GM18858 (cell line): ENCODE data around the gene RRP8.

Experiments
- ATAC-seq: cut with Tn5 transposase; IDR thresholded peaks from one replicate; pipeline ENCODE4 v1.9.1; 2021; ENCODE audit not compliant: unreplicated experiment

RRP8 gene

DNA sequence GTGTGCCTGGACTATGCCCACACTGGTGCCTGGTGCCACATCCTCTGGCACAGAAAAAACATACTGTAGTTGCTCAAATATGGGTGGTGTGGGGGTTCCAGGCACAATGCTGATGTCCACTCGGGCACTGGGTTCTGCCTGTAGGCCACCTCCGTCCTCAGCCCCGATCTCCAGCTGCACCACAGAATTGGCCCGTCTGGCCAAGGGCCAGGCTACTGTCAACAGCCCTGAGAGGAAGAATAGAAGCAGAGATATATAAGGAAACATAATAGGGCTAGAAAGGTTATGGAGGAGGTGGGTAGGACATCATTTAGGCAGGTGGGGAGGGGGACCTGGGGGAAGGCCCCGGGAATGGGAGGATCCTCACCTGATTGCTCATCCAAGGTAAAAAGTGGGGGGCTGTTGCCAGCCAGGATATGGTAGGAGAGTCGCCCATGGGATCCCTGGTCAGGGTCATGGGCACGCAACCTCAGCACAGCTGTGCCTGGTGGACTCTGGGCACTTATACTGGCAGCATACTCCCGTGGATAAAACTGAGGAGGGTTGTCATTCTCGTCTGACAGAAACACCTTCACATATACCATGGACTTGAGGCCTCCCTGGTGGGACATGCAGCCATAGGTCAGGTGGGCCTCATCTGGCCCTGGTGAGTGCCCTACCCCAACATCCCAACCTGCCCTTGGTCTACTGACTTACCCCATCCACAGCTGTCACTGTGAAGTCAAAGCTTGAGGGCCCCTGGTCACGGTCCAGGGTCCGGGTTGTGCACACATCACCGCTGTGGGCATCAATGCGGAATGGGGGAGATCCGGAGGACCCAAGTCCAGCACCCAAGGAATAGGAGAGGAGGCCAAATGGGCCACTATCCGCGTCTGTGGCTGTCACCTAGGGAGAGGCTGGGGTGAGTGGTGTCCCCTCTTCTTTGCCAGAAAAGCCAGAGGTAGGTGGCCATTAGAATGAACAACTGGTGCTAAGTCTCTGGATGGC is 30.3 kb upstream of the RRP8 start:
- ATAC-seq, result no peak

DNA sequence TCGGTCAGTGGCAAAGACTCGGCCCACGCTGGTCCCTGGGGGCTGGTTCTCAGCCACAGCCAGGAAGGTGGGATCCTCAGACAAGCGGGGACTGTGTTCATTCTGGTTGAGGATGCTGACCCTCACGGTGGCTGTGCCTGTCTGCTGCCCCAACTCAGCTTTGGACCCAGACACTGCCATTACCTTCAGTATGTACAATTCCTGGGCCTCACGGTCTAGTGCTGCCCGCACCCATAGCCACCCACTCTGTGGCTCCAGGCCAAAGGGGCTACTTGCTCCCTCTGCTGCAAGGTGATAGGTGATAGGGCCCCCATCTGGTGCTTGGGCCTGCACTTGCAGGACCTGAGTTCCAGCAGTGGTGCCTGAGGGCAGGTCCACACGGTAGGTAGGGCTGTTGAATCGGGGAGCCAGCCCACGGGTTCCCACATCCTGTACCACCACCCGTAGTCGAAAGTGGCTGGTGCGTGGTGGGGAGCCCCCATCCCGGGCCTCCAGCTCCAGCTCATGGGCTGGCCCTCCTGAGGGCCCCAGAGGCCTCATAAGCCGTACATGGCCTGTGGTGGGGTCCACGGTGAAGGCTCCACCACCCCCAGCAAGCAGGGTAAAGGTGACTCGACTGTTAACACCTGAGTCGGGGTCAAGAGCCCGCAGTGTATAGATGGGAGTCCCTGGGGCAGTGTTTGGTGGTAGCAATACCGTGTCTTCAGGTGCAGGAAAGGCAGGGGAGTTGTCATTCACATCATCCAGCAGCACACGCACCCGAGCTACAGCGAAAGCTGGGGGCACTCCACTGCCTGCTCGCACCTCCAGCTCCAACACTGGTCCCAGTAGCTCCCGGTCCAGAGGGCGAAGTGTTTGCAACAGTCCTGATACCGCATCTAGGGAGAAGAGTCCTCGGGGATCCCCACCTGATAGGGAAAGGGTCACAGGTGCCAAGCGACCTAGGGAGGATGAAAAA is 29.0 kb upstream of the RRP8 start:
- no peak for ATAC-seq

- no peak for ATAC-seq
These were observed 28.0 kb upstream of the RRP8 start for GRCh38 chr11:6631361-6631890.

GRCh38 chr11:6630632-6631291 is 27.3 kb upstream of the RRP8 start:
- no peak for ATAC-seq

DNA sequence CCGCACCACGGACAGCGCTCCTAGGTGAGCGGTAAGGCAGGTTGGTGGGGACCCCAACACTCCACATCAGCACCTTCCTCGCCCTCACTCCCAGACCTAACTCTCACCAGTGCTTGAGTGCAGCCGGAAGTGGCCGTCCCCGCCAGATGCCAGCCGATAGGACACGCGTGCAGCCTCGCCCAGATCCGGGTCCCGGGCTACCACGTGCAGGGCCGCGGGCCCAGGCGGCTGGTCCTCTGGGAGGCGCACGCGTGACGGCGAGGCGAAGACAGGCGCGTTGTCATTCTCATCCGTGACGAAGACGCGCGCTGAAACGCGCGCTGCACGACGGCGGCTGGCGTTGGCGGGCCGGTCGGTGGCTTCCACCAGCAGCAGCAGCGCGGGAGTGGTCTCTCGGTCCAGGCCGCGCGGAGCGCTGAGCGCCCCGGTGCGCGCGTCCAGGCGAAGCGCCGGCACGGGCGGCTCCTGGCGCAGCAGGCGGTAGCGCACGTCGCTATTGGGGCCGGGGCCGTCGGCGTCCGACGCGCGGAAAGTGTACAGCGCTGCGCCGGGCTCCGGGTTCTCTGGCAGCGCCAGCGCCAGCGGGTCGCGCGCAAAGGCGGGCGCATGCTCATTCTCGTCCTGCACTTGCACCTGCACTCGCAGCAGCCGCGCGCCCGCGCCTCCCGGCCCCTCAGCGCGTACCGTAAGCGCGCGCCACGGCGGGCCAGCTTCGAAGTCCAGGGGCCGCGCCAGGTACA is 26.6 kb upstream of the RRP8 start:
- ATAC-seq, result no peak

DNA sequence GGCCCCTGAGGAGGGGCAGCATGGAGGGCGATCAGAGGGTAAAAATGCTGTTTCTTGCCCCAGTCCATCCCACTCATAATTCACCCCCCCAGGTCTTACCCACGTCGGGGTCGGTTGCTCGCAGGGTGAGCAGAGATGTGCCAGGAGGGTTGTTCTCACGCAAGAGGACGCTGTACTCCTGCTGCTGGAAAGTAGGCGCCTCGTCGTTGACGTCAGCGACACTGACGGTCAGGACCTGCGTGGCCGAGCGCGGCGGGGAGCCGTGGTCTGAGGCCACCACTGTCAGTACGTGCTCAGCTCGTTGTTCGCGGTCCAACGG is 26.1 kb upstream of the RRP8 start:
- no peak for ATAC-seq

- no peak for ATAC-seq
These were observed 25.1 kb upstream of the RRP8 start for GRCh38 chr11:6628526-6628925.

DNA sequence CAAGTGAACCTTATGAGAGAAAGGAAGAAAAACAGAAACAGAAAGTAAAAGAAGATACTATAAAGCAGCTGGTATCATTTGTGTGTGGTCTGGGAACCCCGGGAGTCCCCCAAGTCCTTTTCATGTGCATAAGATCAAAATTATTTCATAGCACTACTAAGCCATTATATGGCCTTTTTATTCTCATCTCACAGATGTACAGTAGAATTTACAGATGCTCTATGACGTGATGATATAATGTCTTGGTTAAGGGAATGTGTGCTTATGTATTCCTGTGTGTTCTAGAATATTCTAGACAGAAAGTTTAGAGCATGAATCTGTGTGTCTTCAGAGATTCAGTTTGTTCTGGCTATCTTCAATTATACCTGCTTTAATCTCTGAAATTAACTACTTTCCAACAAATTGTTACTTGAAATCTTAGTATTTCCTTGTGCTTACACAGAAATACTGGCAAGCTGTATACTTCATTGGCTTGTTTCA is 24.4 kb upstream of the RRP8 start:
- peak; percentile 89 for ATAC-seq

DNA sequence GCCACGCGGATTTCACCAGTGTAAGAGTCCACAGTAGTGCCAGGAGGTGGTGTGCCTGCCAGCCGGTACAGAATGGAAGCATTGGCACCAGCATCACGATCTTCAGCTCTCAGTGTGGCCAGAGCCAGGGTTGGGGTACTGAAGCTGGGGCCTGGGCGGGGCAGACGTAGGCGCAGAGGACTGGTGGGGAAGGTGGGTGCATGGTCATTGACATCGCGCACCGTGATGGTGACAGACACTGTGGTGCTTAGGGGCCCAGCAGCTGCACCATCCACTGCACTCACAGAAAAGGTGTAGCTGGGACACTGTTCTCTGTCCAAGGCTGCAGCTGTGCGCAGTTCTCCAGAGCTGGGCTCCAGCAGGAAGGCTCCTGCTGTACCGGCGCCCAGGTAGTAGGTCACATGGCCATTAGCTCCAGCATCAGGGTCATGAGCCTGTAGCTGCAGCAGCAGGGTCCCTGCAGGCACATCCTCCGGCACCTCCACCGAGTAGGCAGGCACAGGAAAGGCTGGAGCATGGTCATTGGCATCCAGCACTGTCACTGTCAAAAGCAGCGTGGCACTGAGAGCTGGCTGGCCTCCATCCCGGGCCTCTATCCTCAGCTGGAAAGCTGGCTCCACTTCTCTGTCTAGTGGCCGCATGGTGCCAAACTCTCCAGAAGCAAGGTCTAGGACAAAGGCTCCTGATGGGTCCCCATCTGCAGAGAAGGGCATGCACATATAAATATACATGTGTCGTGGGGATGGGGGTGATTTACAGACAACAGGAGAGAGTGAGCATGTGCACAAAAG is 23.8 kb upstream of the RRP8 start:
- no peak for ATAC-seq

DNA sequence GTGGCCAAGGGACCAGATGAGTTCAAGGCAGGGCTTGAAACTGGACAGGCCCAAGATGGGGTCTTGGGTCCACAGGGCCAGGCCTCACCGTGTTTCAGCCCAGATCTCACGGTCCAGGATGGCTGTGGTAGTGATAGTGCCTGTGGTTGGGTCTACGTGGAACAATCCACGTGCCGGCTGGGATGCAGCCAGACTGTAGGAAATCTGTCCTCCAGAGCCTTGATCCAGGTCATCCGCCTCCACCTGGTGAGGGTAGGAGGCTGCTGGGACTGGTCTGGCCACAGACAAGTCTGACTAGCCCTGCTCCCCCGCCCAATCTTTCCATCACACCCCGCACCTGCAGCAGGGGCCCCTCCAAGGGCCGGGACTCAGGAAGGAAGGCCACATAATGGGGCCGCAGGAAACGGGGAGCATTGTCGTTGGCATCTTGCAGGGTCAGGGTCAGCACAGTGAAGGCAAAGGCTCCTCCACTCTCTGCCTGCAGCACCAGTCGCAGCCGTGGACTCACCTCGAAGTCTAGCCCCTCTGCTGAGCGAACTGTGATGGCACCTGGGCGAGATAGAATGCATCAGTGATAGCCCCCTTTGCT is 22.5 kb upstream of the RRP8 start:
- ATAC-seq, result no peak

DNA sequence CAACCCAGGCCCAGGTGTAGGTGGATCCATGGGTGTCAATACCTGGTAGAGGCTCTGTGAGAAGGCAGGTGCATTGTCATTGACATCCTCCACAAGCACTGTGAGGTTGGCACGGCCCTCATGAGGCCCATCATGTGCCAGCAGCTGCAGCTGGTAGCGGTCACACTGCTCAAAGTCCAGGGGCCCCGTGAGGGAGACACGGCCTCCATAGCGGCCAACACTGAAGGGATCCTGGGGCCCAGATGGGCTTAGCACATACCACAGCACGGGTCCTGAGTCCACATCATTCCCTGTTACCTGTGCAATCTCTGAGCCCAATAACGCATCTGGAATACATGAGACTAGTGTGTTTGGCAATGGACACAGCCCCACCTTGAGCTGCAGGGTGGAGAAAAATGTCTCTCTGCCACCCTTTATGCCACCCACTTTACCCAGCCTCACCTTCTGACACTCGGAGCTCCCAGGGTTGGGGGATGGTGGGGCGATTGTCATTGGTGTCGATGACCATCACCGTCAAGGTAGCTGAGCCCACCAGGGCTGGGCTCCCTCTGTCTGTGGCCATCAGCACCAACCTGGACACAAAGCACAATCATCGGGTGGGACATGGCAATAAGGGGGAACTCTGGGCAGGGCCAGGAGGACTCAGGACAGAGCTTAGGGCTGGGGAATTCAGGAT is 21.9 kb upstream of the RRP8 start:
- ATAC-seq, result no peak

GRCh38 chr11:6623391-6624363 is 20.3 kb upstream of the RRP8 start:
- no peak for ATAC-seq

DNA sequence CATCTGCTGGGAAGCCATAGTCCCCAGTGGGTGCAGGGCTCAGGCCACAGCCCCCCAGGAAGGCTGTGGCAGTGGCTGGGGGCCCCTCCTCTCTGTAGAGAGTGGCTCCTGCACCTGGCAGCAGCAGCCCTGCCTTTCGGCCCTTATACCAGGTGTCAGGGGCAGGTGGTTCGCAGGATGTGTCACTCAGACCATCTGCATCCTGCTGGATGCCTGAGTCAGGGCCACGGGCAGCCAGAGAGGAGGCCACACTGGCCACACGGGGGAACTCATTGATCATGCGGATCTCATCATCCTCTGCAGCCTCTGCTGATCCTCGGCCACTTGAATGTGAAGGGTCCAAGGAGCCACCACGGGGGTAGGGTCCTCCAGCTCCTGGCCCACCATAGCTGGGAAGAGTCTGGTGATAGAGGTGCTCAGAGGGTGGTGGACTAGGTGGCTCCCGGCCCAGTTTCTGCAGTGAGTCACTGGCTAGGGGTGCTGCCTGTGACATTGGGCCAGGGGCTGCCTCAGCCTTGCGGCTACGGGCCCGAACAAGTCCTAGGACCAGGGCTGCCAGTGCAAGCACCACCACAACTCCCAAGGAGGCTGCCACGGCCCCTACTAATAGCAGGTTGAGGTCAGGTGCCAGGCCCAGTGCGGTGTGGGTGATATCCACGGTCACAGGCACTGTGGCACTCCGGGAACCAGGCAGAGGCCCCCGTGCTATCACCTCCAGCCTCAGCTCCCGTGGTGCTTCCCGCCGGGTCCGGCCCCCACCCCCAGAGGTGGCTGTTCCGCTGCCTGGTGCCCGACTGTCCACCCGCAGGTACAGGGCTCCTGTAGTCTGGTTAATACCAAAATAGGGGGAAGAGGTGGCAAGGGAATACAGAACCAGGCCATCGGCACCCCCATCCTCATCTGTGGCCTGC is 19.1 kb upstream of the RRP8 start:
- no peak for ATAC-seq

DNA sequence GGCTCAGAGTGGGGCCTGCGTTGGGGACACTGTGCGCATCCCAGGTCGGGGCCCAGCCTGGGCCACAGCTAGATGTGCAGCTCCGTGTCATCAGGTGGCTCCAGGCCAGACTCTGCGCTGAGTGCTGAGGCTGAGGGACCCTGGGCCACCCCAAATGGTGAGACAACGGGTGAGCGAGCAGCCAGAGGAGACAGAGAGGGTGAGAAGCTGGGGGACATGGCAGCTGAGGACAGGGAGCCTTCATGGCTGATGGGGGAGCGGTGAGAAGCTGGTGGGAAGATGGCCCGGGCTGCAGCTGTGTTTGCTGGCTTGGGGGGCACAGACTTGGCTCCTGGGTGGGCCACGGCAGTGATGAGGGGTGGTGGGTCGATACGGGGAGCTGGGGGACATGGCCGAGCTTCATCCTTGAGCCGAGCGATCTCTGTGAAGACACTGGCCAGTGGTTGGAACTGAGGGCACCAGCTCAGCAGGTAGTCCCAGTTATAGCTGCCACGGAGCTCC is 18.3 kb upstream of the RRP8 start:
- ATAC-seq, result no peak

- no peak for ATAC-seq
These were observed 17.2 kb upstream of the RRP8 start for GRCh38 chr11:6620636-6621035.
